Mucosa of descending colon (tissue), 3 donors: ENCODE data around the gene JPH4. TPM values are rescaled to one million over a fixed set of nuclear protein-coding genes. Genes with fewer than 3 reads are reported as not detected.
"Not testable (repeated sequence)": the region's sequence is repeated elsewhere in the genome, so short reads cannot be mapped to it uniquely, and the experiment has no call there.

Experiments
- ATAC-seq: fragments of 200-7000 bp; cut with Tn5 transposase; one replicate; pipeline ENCODE4 v1.9.1; 2020; ENCODE audit warnings: mild to moderate bottlenecking, moderate library complexity
- DNase-seq, 3 donors: peaks; one replicate each; pipeline ENCODE4 v3.0.0-alpha.2; 2020
- H3K36me3 ChIP-seq: fragments of 200-600 bp; one replicate; pipeline ENCODE4 v1.8.0; 2021; ENCODE audit warnings: low read depth, mild to moderate bottlenecking
- H3K4me1 ChIP-seq: fragments of 200-600 bp; one replicate; pipeline ENCODE4 v1.8.0; 2021; ENCODE audit warnings: low read depth, mild to moderate bottlenecking
- H3K4me3 ChIP-seq: fragments of 200-600 bp; one replicate; pipeline ENCODE4 v1.8.0; 2021; ENCODE audit warnings: mild to moderate bottlenecking
- H3K9me3 ChIP-seq: fragments of 200-600 bp; one replicate; pipeline ENCODE4 v1.8.0; 2021; ENCODE audit warnings: mild to moderate bottlenecking
- CTCF ChIP-seq: fragments of 200-600 bp; IDR thresholded peaks from one replicate; pipeline ENCODE4 v1.8.0; 2022; ENCODE audit warnings: antibody characterized with exemption, mild to moderate bottlenecking
- intact Hi-C, 2 donors: fragments of 100-400 bp; cut with DNase I in 1 of 2; cut with micrococcal nuclease in 1 of 2; formaldehyde crosslinking; loops; one replicate each; pipeline versions ENCODE4 v1.11.0 to v1.11.1; 2022; cut with DNase I, micrococcal nuclease
- total RNA-seq, 3 donors: library from RNA; stranded (reverse); fragmentation: NEBNext Ultra II Directional in 2 of 3; extraction: Animal tissue kit (Norgen Biotek cat#: 25700) in 2 of 3; gene quantifications; one replicate each; pipeline versions ENCODE4 v1.2.1 to v1.2.4, GENCODE V29; 2021 to 2023
- donor health status: DM: no; HTN: no; CAD: no; lungs with moderate emphysema.
- donor health status: DM: no; HTN: no; CAD: no.
- donor health status: DM: no; HTN: yes; CAD: no.

The JPH4 gene
- total RNA-seq, 3 donors from 2014 or later = 0.26 to 3.7 (median 0.87) TPM

DNA sequence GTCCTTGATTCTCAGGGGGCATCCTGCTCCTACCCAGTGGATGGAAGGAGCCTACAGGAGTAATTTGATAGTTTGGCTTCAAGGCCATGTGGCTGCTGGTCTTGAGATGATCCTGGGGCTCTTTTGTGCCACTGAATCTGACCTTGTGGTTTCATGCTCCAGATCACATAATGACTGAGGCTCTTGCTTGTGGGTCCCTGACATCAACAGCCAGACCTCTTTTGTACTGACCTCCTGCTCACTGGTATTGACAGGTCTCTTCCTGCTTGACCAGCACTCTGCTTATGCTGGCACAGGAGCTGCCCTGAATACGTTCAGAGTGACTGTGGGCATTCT, 23.2 kb upstream of the JPH4 start:
- Histone ChIP-seq H3K9me3 (no peaks in the 10 kb centered on the region), H3K36me3 (no peaks in the 10 kb centered on the region), H3K4me1 (no peaks in the 10 kb centered on the region), H3K4me3 (no peak overlapping the region)
- TF ChIP-seq CTCF = no peak
- intact Hi-C loops = no loop called here
- ATAC-seq (no peak), DNase-seq (no peak)

GRCh38 chr14:23601424-23601823, 22.8 kb upstream of the JPH4 start:
- DNase-seq = no peak
- Histone ChIP-seq H3K4me3 (no peak overlapping the region), H3K36me3 (no peaks in the 10 kb centered on the region), H3K4me1 (no peaks in the 10 kb centered on the region), H3K9me3 (no peaks in the 10 kb centered on the region)
- intact Hi-C loops = no loop called here
- TF ChIP-seq CTCF = no peak
- no peak for ATAC-seq

DNA sequence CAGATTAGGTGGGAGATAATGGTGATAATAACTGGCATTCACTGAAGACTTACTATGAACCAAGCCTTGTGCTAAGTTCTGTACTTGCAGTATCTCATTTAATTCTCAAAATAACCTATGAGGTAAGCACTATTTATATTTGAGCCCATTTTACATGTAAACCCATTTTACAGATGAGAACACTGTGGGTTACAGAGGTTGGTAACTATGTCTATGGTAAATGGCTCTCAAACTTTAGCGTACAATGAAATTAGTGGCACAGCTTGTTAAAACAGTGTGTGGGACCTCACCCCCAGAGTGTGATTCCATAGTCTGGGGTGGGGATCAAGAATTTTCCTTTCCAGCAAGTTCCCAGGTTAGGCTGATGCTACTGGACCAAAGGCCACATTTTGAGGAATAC, 22.2 kb upstream of the JPH4 start:
- no peaks in the 10 kb centered on the region for H3K4me1 ChIP-seq
- TF ChIP-seq CTCF = no peak

DNA sequence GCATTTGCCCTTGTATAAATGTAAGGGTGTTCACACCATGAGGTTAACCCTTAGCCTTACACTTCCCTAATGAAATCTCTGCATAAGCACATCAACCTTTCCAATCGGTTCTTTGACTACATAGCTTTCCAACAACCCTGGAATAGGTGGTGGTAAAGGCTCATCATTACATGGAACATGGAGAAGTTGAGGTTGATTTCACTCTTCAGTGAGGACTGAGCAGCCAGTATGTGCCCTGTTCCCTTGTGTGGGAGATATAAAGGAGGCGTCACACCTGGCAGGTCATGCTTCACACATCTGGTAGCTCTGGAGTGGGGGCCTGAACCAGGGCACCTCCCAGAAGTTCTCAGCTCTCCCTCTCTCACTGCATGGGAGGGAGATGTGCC, 21.7 kb upstream of the JPH4 start:
- intact Hi-C loops = no loop called here
- no peak overlapping the region for H3K4me3 ChIP-seq
- H3K4me1 ChIP-seq = no peaks in the 10 kb centered on the region
- DNase-seq = no peak
- no peaks in the 10 kb centered on the region for H3K9me3 ChIP-seq
- ATAC-seq = no peak
- TF ChIP-seq CTCF = no peak
- H3K36me3 ChIP-seq = no peaks in the 10 kb centered on the region

More for the DNA sequence above, 22.2 kb upstream of the JPH4 start:
- Histone ChIP-seq H3K4me3 (no peak overlapping the region), H3K9me3 (no peaks in the 10 kb centered on the region), H3K36me3 (no peaks in the 10 kb centered on the region)
- DNase-seq (no peak), ATAC-seq (no peak)
- intact Hi-C loops = no loop called here

DNA sequence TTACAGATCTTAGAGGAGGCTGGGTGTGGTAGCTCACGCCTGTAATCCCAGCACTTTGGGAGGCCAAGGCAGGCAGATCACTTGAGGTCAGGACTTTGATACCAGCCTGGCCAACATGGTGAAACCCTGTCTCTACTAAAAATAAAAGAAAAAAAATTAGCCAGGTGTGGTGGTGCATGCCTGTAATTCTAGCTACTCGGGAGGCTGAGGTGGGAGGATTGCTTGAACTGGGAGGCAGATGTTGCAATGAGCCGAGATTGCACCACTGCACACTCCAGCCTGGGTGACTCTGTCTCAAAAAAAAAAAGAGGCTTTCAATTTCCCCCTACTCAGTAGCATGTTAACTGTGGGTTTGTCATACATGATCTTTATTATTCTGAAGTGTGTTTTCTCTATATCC, 15.6 kb upstream of the JPH4 start:
- DNase-seq, H3K4me3 ChIP-seq, ATAC-seq, intact Hi-C loops, H3K4me1 ChIP-seq, H3K9me3 ChIP-seq, H3K36me3 ChIP-seq: not testable (repeated sequence)

DNA sequence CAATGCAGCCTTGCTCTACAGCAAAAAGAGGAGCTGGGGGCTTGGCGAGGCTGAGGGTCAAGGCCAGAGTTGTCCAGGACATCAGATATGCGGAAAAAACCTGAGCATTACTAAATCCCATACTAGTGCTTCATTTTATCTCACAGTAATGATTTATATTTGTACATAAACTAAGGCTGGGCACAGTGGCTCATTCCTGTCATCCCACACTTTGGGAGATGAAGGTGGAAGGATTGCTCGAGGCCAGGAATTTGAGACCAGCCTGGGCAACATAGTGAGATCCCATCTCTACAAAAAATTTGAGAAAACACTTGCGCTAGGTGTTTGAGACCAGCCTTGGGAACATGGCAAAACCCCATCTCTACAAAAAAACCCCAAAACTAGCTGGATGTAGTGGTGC, 11.6 kb upstream of the JPH4 start:
- DNase-seq (no peak), ATAC-seq (no peak)
- intact Hi-C loops = no loop called here
- Histone ChIP-seq H3K4me1 (peaks cover 5% of the 10 kb centered on the region), H3K4me3 (no peak overlapping the region), H3K9me3 (no peaks in the 10 kb centered on the region), H3K36me3 (no peaks in the 10 kb centered on the region)
- no peak for TF ChIP-seq CTCF
